Measurements from ENCODE around the gene EFHC2. TPM values are rescaled to one million over a fixed set of nuclear protein-coding genes. Genes with fewer than 3 reads are reported as not detected.

The EFHC2 gene
- total and polyA plus RNA-seq, 10 donors, result 0.20 to 1.4 (median 0.71) TPM

GRCh38 chrX:44155126-44155525 lies 188.3 kb downstream of the EFHC2 start:
- 63 to 90% (median 77%) methylated on average over 4 of the region's 4 CpGs for WGBS, 5 donors

GRCh38 chrX:44152852-44153251 lies 190.6 kb downstream of the EFHC2 start:
- H3K9me3 ChIP-seq, result no peaks in the 10 kb centered on the region

More at GRCh38 chrX:44155126-44155525, 188.3 kb downstream of the EFHC2 start:
- Histone ChIP-seq H3K36me3 (no peaks in the 10 kb centered on the region), H3K27ac (no peak overlapping the region), H3K4me1 (no peaks in the 10 kb centered on the region), H3K27me3 (replicated peaks in 1 of 7) (peaks cover 0 to 5% (median 0%) of the 10 kb centered on the region in 7 donors), H3K4me3 (no peak overlapping the region), H3K9me3 (no peaks in the 10 kb centered on the region)
- DNase-seq, result no peak
- intact Hi-C loops (cut with DNase I; ENCODE audit: low total_unique reads), result no loop called here
- no peak for TF ChIP-seq CTCF (IDR thresholded peaks at IDR 0.05 in 8 of 11, conservative IDR thresholded peaks at IDR 0.05 in 3 of 11)

GRCh38 chrX:44147130-44147529 lies 196.3 kb downstream of the EFHC2 start:
- H3K27ac ChIP-seq, result no peak overlapping the region
- TF ChIP-seq POLR2AphosphoS5 (IDR thresholded peaks at IDR 0.05) (no peak), POLR2A (IDR thresholded peaks at IDR 0.05) (no peak), CTCF (IDR thresholded peaks at IDR 0.05 in 8 of 11, conservative IDR thresholded peaks at IDR 0.05 in 3 of 11) (no peak)
- H3K9me3 ChIP-seq, result no peaks in the 10 kb centered on the region
- intact Hi-C loops (cut with DNase I; ENCODE audit: low total_unique reads), result no loop called here
- DNase-seq, result no peak
- no peak overlapping the region for H3K4me3 ChIP-seq
- 59 to 90% (median 78%) methylated on average over 3 of the region's 3 CpGs for WGBS, 5 donors
- H3K36me3 ChIP-seq, result no peaks in the 10 kb centered on the region
- H3K27me3 ChIP-seq (replicated peaks in 1 of 7), result peaks cover 0 to 20% (median 0%) of the 10 kb centered on the region in 7 donors
- no peaks in the 10 kb centered on the region for H3K4me1 ChIP-seq

More at GRCh38 chrX:44152852-44153251, 190.6 kb downstream of the EFHC2 start:
- no peaks in the 10 kb centered on the region for H3K4me1 ChIP-seq
- no peak overlapping the region for H3K27ac ChIP-seq
- WGBS, 5 donors, result 35 to 68% (median 44%) methylated on average over 1 of the region's 1 CpG
- no peaks in the 10 kb centered on the region for H3K36me3 ChIP-seq
- intact Hi-C loops (cut with DNase I; ENCODE audit: low total_unique reads), result no loop called here
- peaks cover 0 to 5% (median 0%) of the 10 kb centered on the region in 7 donors for H3K27me3 ChIP-seq (replicated peaks in 1 of 7)
- H3K4me3 ChIP-seq, result no peak overlapping the region
- DNase-seq, result no peak
- TF ChIP-seq POLR2A (IDR thresholded peaks at IDR 0.05), result no peak
- no peak for TF ChIP-seq CTCF (IDR thresholded peaks at IDR 0.05 in 8 of 11, conservative IDR thresholded peaks at IDR 0.05 in 3 of 11)
- TF ChIP-seq POLR2AphosphoS5 (IDR thresholded peaks at IDR 0.05), result no peak

GRCh38 chrX:44144177-44144945 lies 199.1 kb downstream of the EFHC2 start:
- no peak for TF ChIP-seq POLR2AphosphoS5 (IDR thresholded peaks at IDR 0.05)
- TF ChIP-seq CTCF (IDR thresholded peaks at IDR 0.05 in 8 of 11, conservative IDR thresholded peaks at IDR 0.05 in 3 of 11), result no peak
- TF ChIP-seq POLR2A (IDR thresholded peaks at IDR 0.05), result no peak
- no peak for DNase-seq
- H3K36me3 ChIP-seq, result no peaks in the 10 kb centered on the region
- H3K9me3 ChIP-seq, result peaks cover 0 to 4% (median 0%) of the 10 kb centered on the region in 8 donors
- intact Hi-C loops (cut with DNase I; ENCODE audit: low total_unique reads), result no loop called here
- WGBS, 5 donors, result 50 to 91% (median 81%) methylated on average over 8 of the region's 8 CpGs
- no peak overlapping the region for H3K27ac ChIP-seq
- H3K4me1 ChIP-seq, result no peaks in the 10 kb centered on the region
- H3K4me3 ChIP-seq, result no peak overlapping the region
- H3K27me3 ChIP-seq (replicated peaks in 1 of 7), result peaks cover 0 to 20% (median 0%) of the 10 kb centered on the region in 7 donors
